GM18868 (cell line): ENCODE measurements around the gene UNC5CL.
"Not testable (repeated sequence)": the region's sequence is repeated elsewhere in the genome, so short reads cannot be mapped to it uniquely, and the experiment has no call there.

ENCODE experiments used
- ATAC-seq: cut with Tn5 transposase; IDR thresholded peaks from one replicate; pipeline ENCODE4 v1.9.1; 2021; ENCODE audit warnings: mild to moderate bottlenecking, moderate library complexity; ENCODE audit not compliant: unreplicated experiment

Gene UNC5CL

DNA sequence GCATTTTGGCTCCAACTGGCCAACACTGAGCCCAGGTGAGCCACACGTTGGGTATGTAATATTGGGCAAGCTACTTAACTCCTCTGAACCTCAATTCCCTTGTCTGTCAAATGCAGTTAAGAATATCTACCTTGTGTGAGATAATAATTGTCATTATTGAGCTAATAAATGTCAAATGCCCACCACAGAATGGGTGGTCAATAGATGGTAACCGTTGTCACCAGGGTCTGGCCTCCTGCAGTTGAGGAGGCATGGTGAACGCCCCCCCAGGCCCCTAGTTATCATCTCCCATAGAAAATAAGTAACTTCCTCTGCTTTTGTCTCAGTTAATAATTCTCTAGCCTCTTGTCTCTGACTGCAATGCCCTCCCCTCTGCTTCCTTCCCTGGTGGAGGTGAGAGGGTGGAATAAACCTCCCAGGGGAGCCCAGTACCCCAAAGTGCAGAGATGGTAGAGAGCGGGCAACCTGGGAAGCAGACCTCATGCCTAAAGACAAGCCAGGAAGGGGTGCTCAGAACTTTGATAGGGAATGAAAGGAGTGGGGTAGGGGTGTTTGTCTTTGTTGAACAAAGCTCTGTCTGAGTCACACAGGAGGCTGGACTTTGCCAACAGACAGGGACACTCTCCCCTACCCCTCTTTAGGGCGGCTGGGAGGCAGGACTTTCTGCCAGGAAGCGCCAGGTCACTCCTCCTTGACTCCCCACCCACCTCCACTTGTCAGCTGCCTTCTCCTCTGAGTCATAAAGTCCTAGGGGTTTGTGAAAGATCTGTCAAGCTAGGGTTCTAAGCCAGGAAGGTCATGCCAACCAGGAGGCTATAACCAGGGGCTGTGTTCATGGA lies 1.3 kb upstream of the UNC5CL start:
- no peak for ATAC-seq

DNA sequence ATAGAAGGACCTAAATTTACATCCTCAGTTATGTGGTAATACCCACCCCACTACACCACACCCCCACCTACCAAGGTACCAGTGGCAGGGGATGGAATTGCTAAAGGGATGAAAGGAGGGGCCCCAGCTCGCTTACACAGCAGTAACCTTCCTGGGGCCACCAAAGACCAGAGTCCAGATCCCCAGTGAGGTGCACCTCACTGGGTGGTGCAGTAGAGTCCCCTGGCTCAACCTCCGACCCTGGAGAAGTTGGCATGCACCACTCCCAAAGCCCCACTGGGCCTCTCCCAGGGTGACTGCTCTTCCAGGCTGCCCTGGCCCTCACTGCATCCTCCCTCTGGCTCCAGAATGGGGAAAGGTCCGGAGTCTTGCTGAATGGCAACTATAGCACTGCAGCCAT lies 816 bp downstream of the UNC5CL start:
- ATAC-seq, result no peak

DNA sequence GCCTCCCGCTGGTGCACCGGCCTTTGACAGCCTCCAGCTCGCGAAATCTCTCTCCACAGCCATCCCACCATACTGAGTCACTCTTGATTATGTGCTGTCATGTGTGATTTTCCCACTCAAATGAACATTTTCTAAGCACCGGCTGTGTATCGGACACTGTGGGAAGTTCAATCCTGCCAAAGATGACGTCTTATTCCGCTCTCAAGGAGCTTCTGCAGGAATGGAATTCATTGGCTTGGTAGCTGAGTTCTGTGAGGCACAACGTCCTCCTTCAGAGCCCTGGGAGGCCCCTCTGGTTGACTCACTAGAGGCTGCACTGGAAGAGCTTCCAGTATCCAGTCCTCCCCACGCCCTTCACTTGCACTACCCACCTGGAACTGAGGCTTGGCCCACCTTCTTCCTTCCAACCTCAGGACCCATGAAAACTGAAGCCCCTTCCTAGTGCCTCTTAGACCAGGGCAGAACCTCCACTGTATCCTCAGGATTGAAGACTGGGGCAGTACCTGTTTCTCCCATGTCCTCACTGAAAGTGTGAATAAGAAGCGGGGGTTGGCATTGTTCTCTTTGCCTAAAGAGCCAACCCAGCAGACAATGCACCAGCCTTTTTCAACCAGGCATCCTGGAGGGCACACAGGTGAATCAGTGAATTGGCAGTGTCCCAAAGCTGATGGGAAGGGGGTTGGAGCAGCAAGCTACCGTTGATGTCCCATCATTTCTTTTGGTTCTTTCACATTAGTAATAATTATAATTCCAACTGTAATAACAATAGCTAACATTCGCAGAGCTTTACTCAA lies 1.7 kb downstream of the UNC5CL start:
- ATAC-seq, result no peak

DNA sequence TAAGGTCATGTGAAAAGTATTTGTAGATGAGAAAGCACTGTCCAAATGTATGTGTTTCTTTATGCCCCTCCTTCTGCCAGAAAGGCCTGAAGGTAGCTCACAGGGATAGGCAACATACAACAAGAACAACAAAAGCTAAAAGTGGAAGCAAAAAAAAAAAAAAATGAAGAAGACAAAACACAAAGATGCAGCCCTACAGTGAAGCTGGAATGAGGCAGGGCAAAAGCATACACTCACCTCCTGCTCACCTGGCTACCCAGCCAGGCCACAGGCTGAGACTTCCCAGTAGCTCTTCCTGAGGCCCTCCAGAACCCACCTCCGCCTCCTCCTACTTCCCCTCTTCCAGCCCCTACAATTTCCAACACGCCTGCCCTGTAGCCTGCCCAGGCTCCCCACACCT lies 2.4 kb downstream of the UNC5CL start:
- ATAC-seq, result no peak

DNA sequence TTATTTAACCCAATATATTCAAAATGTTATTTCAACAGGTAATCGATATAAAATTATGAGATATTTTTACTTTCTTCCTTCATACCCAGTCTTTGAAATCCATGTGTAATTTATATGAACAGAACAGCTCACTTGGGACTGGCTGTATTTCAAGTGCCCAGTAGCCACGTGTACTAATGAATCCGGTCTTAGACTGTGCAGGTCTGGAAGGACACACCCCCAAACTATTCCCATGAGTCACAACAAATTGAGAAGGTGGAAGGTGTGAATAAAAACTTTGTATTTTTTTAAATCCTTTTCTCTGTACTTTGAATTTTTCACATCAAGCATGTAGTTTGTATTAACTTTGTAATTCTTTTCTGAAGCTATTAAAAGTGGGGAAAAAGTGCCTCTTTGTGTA lies 2.8 kb downstream of the UNC5CL start:
- ATAC-seq, result no peak

DNA sequence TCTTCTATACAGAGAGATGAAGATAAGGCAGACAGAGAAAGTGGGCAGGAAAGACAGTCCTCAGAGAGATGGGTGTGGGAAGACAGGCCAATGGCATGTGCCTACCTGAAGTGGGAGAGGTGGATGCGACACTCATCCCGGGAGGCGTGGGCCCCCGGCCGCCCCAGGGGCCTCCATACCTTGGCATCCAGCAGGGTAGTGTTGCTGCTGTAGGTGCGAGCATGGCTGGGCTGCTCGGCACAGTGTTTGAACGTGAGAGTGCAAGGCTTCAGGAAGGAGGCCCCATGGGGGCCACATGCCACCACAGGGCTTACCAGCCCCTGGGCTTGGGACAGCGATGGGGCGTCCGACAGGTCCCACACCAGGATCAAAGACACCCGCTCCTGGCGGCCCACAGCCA lies 5.2 kb downstream of the UNC5CL start:
- ATAC-seq, result no peak

DNA sequence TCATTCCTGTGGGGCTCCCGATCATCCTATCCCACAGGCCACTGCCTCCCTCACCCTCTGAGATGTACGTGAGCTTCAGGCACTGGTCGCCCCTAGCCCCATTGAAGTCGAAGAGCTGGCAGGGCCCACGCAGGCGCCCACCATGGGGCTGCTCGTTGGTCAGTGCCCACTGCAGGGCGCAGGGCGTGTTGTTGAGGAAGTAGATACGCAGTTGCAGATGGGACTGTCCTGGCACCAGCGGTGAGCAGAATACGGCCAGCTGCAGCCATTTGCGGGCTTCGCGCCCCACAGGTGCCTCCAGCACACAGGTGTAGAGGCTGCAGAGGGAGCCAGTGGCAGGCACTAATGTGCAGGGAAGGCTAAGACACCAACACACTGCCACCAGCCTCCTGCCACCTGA lies 6.2 kb downstream of the UNC5CL start:
- ATAC-seq, result no peak

DNA sequence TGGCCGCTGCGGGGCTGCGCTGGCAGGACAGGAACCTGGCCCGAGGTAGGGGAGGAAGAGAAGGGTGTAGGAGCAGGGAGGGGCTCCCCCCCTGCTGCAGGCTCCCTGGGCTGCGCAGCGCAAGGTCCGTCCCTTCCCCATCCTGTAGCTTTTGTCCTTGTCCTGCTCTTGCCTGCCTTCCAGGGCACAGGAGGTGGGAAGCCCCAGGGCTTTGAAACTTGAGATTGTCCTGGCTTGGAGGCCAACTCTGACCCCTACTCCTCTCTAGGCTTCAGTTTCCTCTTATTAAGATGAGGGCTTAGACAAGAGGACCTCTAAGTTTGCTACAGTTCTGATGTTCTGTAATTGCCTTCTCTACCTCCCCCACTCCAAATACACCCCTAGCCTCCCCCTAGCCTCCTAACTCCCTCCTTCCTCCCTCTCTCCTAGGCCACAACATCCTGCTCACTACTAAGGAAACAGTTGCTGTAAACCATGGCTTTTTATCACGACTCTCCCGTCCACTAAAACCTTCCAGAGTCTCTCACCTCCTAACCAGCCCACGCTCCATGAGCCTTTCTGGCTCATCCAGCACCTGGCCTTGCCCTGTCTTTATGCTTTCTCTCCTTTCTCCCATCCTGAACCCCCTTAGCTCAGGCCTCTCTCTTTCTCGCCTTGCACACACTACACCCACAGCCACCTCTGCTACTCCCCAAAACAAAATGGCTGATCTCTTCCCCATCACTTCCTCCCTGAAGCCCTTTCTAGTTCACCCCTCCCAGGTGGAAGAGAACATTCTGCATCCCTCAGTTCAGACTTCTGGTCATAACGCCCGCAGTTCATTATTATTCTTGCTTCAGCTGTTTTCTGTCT lies 10.2 kb downstream of the UNC5CL start:
- ATAC-seq, result peak; percentile 27

DNA sequence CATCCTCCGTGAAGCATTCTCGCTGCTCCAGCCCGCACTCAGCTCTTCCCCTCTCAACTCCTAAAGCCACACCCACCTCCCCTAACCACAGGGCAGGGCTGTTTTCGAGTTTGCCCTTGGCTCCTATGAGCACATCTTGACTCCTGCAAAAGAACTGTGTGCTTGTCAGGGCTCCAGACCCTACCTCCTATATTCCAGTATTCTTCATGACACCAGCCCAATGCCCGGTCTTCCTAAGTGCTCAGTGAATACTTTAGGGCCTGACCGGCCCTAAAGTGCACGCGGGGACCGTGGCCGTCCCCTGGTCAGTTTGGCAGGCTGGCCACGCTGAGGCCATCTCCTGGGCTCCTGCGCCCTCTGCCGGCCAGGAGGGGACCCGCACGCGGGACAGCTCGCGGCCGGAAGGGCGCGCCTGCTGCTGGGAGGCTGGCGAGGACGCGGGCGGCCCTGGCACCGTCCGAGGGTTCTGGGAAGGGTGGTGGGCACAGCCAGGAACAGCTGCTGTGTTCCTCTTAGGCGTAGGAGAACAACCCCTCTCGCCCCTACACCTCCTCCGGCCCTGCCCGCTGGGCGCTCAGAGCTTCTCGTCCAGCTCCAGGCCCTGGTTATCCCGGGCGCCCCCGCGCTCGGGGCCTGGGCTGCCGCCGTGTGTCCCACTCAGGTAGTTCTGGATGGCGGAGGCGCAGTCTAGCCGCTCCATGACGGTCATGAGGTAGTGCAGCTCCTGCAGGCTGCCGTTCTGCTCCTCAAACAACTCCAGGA lies 11.0 kb downstream of the UNC5CL start:
- ATAC-seq, result peak; percentile 90

DNA sequence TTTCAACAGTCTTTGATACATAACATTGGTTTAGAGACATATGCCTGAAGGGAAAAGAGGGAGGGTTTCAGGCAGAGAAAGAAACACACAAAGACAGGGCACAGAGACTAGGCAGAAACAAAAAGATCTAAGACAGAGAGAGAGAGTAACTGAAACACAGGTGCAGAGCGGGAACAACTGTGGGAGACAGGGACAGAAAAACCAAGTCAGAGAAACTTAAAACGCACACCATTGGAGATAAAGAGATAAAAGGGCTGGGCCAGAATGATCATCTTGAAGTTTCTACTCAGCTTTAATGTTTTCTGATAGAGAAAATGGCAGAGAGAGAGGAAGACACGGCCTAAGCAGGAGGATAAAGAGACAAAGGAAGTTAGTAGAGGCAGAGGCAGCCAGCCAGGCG lies 11.8 kb downstream of the UNC5CL start:
- ATAC-seq, result no peak

DNA sequence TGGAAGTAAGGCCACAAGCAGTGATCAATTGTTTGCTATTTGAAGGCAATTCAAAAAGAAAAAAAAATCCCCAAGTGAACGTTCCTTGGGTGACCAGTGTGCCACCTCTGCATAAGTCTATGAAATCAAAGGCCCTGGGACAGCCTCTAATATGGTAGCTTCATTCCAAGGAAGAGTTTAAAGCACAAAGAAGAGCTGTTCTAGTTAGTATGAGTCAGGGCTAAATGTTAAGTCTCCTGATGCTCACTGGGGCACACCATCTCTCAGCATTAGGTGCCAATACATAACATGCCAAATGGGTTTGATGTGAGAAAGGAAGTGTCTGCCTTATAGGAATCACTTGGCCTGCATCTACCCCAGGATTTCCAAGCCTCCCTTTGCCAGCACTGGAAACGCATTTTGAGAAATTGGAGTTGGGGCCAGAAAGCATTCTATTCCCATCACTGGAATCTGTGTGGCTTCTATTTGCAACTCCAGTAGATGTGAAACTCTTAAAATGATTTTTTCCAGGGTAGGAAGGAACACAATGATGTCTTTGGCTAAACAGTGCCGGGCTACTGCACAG lies 13.0 kb downstream of the UNC5CL start:
- no peak for ATAC-seq

DNA sequence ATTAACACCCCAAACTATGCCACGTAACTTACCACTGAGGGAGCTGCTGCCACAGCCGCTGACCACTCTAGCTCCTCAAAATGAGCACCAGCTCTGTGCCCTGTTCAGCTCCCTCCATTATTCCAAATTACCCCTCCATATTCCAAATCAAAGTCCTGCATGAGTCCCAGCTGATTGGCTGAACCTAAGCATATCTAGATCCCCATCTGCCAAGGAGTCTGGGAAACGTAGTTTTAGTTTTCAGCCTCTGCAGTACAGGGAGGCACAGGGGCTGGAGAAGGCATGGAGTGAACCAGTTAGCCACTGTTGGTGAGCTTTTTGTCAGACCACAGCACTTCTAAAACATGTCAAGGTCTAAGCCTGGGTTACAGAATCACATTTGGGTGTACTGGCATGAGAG lies 15.9 kb downstream of the UNC5CL start:
- no peak for ATAC-seq

DNA sequence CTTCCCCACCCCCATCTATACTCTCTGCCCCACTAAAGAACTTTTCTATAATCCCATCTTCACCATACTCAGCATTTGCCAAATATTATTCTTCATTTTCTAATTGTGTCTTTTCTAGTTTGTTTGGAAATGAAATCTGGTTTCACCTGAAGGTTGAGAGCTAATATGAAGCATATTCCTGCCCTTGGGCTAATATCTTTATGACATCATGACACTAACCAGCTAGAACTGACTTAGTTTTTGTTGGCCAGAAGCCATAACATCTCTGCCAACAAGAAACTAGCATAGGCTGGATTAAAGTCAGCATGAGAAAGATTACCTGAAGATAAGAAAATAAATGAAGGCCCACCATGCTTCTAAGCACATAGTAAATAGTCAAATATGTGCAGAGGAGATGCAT lies 16.7 kb downstream of the UNC5CL start:
- ATAC-seq, result no peak

DNA sequence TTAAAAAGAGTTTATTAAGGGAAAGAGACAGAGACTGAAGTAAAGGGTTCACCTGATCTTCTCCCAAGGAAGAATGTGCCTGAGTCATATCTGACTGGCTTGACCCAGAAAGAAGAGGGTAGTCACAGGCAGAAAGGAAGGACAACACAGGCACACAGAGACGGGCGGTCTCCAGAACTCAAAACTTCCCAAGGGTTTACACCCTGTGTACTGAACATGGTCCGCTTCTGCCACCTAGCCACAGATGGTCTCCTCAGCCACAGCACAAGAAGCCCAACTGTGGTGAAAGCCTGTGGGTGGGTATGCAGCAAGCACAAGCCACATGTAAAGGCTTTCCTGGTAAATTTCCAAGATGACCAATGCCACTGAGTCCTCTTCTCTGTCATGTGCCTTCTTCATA lies 17.2 kb downstream of the UNC5CL start:
- ATAC-seq, result no peak

DNA sequence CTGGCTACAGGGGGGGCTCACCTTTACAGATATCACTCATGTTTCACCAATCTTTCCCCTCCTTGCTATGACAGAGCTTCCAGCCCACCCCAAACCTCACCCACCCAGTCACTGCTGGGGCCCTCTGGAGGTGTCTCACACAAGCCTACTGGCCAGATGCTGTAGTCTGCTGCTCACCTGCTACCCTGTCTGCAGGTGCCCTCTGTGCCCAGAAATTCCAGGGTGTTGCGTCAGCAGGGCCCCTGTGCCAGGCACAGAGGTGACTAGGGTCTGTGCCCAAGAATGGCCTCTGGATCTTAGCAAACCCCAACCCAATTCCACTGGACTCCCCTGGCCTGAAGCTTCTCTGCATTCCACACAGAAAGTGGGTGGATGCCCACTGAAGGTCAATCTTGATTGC lies 21.4 kb downstream of the UNC5CL start:
- ATAC-seq, result no peak

DNA sequence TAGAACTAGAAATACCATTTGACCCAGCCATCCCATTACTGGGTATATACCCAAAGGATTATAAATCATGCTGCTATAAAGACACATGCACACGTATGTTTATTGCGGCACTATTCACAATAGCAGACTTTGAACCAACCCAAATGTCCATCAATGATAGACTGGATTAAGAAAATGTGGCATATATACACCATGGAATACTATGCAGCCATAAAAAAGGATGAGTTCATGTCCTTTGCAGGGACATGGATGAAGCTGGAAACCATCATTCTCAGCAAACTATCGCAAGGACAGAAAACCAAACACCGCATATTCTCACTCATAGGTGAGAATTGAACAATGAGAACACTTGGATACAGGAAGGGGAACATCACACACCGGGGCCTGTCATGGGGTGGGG lies 23.2 kb downstream of the UNC5CL start:
- not testable (repeated sequence) for ATAC-seq

DNA sequence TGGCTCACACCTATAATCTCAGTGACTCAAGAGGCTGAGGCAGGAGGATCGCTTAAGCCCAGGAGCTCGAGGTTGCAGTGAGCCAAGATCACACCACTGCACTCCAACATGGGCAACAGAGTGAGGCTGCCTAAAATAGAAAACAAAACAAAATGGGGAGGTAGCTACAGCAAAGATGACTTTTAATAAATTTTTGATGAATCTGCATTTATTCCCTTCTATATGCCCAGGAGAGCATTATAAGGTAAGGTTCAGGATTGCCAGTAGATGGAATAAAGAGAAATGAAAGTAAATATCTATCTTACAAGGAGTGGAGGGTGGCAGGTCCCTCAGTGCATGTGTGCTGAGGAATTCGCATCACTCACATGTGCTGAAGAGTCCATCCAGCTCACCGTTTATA lies 24.2 kb downstream of the UNC5CL start:
- ATAC-seq, result no peak

DNA sequence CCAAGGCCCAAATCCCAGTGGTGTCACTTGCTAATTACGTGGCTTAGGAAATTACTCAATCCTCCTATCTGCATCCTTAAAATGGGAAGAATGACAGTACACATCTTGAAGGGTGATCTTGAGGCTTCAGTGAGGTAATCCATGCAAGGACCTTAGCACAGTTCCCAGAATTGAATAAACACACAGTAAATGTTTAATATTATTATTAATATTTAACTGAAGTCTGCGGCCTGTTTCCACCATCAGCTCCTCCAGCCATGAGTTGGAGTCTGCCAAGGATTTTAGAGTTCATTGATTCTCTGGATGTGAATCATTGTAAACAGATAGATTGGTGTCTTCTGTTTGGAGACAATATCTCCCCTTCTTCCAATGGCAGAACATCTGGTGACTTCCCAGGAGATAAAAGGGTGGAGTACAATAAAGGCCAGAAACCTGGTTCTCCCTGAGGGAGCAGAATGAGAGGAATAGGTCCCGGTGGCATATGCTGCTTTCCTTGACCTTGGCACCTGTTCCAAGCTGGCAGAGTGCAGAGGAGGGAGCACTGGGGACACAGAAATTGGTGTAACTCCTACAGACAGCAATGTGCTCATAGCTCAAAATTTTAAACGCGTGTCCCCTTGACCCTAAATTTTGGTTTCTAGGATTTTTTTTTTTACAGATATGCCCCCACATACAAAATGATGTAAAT lies 25.4 kb downstream of the UNC5CL start:
- ATAC-seq, result no peak

DNA sequence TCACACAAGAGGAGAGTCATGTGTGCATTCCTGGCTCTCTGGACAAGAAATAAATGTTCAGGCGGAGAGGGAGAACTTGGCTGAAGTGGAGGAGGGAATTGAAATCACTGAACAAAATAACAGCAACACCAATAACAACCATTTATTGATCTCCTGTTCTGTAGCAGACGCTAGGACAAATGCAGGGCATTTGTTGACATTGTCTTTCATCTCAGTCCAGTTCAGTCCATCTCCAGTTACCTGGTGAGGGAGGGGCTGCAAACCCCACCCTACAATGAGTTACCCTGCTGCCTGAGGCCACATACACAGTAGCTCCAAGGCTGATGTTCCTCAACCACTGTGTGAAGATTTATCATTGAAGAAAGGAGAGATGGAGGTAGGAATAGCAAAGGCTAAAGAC lies 27.3 kb downstream of the UNC5CL start:
- no peak for ATAC-seq

DNA sequence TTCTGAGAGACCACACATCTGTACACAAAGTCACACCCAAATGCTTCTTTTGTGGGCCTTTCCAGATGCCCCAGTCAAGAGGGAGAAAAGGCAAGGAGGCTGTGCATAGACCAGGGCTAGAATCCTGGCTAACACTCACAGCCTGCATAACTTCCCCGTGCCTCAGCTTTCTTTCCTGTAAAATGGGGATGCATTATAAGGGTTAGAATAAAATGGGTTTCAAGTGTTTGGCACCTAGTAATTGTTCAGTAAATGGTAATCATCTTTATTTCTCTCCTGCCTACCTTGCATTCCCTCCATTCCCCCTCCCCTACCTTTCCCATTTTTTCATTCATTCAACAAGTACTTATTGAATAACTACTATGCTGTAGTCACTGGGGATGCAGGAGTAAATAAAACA lies 29.4 kb downstream of the UNC5CL start:
- no peak for ATAC-seq
